Transverse colon (tissue), 4 donors: ENCODE measurements around the gene CLDN14.

Source experiments
- CTCF ChIP-seq, 5 experiments: fragments of 200-600 bp in 3 of 5; fragments of 450-650 bp in 2 of 5; sonication (generic) in 3 of 5; IDR thresholded peaks; 1 replicate in 2 of 5; 2 replicates in 3 of 5; pipeline ENCODE4 v1.5.1; 2016 to 2017; ENCODE audit warnings: antibody characterized with exemption in 5 of 5, inconsistent platforms in 3 of 5, mild to moderate bottlenecking in 2 of 5, moderate library complexity in 1 of 5
- EP300 ChIP-seq: sonication (generic); formaldehyde crosslinking; IDR thresholded peaks from one replicate; pipeline ENCODE4 v1.6.1; 2017; ENCODE audit warnings: antibody characterized with exemption, low read depth
- POLR2A ChIP-seq: fragments of 450-650 bp; IDR thresholded peaks from one replicate; pipeline ENCODE4 v1.6.1; 2016; ENCODE audit warnings: antibody characterized with exemption, mild to moderate bottlenecking, moderate library complexity
- POLR2AphosphoS5 ChIP-seq, 3 donors: sonication (generic); formaldehyde crosslinking; IDR thresholded peaks; one replicate each; pipeline ENCODE4 v1.6.1; 2016; ENCODE audit warnings: antibody characterized with exemption in 3 of 3

GRCh38 chr21:36437745-36438128, 42.2 kb downstream of the CLDN14 start:
- no peak for TF ChIP-seq CTCF (IDR thresholded peaks at IDR 0.05)
- TF ChIP-seq POLR2AphosphoS5 (IDR thresholded peaks at IDR 0.05), result no peak
- no peak for TF ChIP-seq POLR2A
- no peak for TF ChIP-seq EP300
